GM12892 (cell line): Measurements from ENCODE around the gene UBTD1.

Experiments
- POLR2A ChIP-seq: IDR thresholded peaks from 2 replicates; pipeline ENCODE4 v1.6.1; 2011; ENCODE audit warnings: low read depth, low read length, control low read depth
- POLR2AphosphoS5 ChIP-seq: IDR thresholded peaks from 2 replicates; pipeline ENCODE4 v1.6.1; 2011; ENCODE audit warnings: low read depth, low read length, control low read depth
- TAF1 ChIP-seq: IDR thresholded peaks from 2 replicates; pipeline ENCODE4 v1.6.1; 2011; ENCODE audit warnings: low read depth, mild to moderate bottlenecking, control low read depth, low read length, borderline replicate concordance

DNA sequence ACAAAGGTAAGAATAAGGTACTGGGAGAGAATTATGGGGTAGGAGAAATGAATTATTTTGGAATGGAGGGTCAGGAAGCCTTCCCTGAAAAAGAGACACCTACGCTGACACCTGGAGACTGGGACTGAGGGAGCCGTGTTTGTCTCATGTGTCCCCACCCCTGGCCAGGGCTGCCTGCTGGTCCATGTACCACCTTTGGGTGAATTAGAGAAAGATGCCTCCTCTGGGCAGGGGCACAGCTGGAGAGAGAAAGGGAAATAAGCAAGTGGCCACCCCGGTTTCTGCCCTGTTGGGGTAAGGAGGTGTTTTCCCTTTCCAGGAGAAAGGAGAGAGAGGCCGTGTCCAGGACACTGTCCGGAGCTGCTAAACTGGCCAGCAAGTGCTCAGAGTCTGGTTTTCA lies 21.8 kb downstream of the UBTD1 start:
- TF ChIP-seq TAF1 (no peak), POLR2A (no peak), POLR2AphosphoS5 (no peak)
